GM12878 (cell line): ENCODE results near the gene MATN4.

Experiments
- CTCF ChIP-seq, 3 experiments: IDR thresholded peaks in 2 of 3; conservative IDR thresholded peaks in 1 of 3; 2 replicates each; pipeline ENCODE4 v1.5.1; 2011; ENCODE audit warnings: low read depth in 3 of 3, low read length in 3 of 3, mild to moderate bottlenecking in 3 of 3, control low read depth in 2 of 3, moderate library complexity in 2 of 3, inconsistent platforms in 1 of 3, mixed read lengths in 1 of 3; ENCODE audit not compliant: control insufficient read depth in 2 of 3, insufficient read depth in 1 of 3; ENCODE audit errors: extremely low read depth in 1 of 3
- FOXM1 ChIP-seq: IDR thresholded peaks from 2 replicates; pipeline ENCODE4 v1.6.1; 2012; ENCODE audit warnings: low read depth, mild to moderate bottlenecking, inconsistent platforms, low read length, moderate library complexity
- JUND ChIP-seq: IDR thresholded peaks from 2 replicates; pipeline ENCODE4 v1.6.1; 2012; ENCODE audit warnings: low read depth, mild to moderate bottlenecking, low read length, improper control_type of control experiment, moderate library complexity
- MAX ChIP-seq: IDR thresholded peaks from 2 replicates; pipeline ENCODE4 v1.6.1; 2012; ENCODE audit warnings: low read depth, low read length, improper control_type of control experiment
- MLLT1 ChIP-seq: fragments of 450-650 bp; IDR thresholded peaks from 2 replicates; pipeline ENCODE4 v1.6.1; 2016; ENCODE audit warnings: mild to moderate bottlenecking
- REST ChIP-seq: IDR thresholded peaks from 2 replicates; pipeline ENCODE4 v1.6.1; 2012; ENCODE audit warnings: mild to moderate bottlenecking, low read depth, low read length
- TCF7 ChIP-seq: IDR thresholded peaks from 2 replicates; pipeline ENCODE4 v1.6.1; 2014; ENCODE audit warnings: antibody characterized with exemption, borderline replicate concordance
- TF ChIP-seq, protein P1 (sequence below): fragments of 450-650 bp; IDR thresholded peaks from 2 replicates; pipeline ENCODE4 v1.6.1; 2017; ENCODE audit warnings: mild to moderate bottlenecking

DNA sequence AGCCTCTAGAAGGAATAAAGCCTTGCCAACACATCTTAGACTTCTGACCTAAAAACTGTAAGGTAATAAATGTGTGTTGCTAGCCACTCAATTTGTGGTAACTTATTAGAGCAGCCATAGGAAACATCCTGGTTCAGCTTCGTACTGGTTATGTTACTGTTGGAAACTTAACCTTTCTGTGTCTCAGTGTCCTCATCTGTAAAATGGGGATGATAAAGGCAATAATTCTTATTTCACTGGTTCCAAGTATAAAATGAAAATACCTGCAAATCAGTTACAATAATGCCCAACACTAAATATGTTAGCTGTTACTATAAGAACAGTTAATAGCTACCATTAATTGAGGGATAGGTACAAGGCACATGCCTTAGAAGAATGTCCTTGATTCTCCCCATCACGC lies 15.8 kb downstream of the MATN4 start:
- TF ChIP-seq CTCF (IDR thresholded peaks at IDR 0.05 in 2 of 3, conservative IDR thresholded peaks at IDR 0.05 in 1 of 3; ENCODE audit: control insufficient read depth in 2 of 3, extremely low read depth in 1 of 3, insufficient read depth in 1 of 3, low read depth in 3 of 3, low read length in 3 of 3) (no peak), JUND (no peak), REST (no peak), MAX (no peak), TCF7 (no peak), FOXM1 (no peak), MLLT1 (no peak)
- TF ChIP-seq, protein P1, sequence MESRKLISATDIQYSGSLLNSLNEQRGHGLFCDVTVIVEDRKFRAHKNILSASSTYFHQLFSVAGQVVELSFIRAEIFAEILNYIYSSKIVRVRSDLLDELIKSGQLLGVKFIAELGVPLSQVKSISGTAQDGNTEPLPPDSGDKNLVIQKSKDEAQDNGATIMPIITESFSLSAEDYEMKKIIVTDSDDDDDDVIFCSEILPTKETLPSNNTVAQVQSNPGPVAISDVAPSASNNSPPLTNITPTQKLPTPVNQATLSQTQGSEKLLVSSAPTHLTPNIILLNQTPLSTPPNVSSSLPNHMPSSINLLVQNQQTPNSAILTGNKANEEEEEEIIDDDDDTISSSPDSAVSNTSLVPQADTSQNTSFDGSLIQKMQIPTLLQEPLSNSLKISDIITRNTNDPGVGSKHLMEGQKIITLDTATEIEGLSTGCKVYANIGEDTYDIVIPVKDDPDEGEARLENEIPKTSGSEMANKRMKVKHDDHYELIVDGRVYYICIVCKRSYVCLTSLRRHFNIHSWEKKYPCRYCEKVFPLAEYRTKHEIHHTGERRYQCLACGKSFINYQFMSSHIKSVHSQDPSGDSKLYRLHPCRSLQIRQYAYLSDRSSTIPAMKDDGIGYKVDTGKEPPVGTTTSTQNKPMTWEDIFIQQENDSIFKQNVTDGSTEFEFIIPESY: no peak
